Measurements from ENCODE around the gene PLXNA3. TPM values are rescaled to one million over a fixed set of nuclear protein-coding genes. Genes with fewer than 3 reads are reported as not detected.

Gene PLXNA3
- polyA plus RNA-seq, 1 of the 3 experiments (the other 2 are of a cell fraction) = 33.2 TPM

GRCh38 chrX:154441564-154441963 lies 16.5 kb upstream of the PLXNA3 start:
- Histone ChIP-seq H3K79me2 (ENCODE audit: insufficient read depth) (peaks cover 55% of the 10 kb centered on the region), H3K9me2 (no peaks in the 10 kb centered on the region), H3K36me3 (replicated peaks in 1 of 2; ENCODE audit: control insufficient read depth in 1 of 2, insufficient read depth in 2 of 2, low read length in 1 of 2) (peaks cover 0 to 20% of the 10 kb centered on the region in 2 experiments), H2AFZ (ENCODE audit: low read depth) (no peak overlapping the region), H3K9me3 (no peaks in the 10 kb centered on the region), H3K4me3 (ENCODE audit: low read depth in 2 of 2, low read length in 1 of 2) (no peak overlapping the region), H3K4me1 (ENCODE audit: control insufficient read depth in 1 of 2, insufficient read depth in 2 of 2, low read depth in 1 of 2, low read length in 1 of 2) (peaks cover 0 to 25% of the 10 kb centered on the region in 2 experiments; a peak in 1 of 4 replicates), H3K9ac (no peak overlapping the region), H3K27ac (ENCODE audit: low read depth in 2 of 2, low read length in 1 of 2) (no peak overlapping the region; a peak in 1 of 4 replicates), H3K4me2 (no peak overlapping the region), H4K20me1 (ENCODE audit: insufficient read depth) (peaks cover 29% of the 10 kb centered on the region; the same call in 1 of the 2 replicates), H3K27me3 (ENCODE audit: insufficient read depth) (no peaks in the 10 kb centered on the region; the same call in 1 of the 2 replicates), H3F3A (replicated peaks; ENCODE audit: insufficient read depth) (peaks cover 4% of the 10 kb centered on the region)
- no peak for DNase-seq
- ChIA-PET CTCF (interaction anchor here (1.3 to 1.6 kb wide), 2 partner anchors 11 to 86 kb away, joined by 4 to 5 read pairs; no protein-coding TSS in a partner anchor), POLR2A (interaction anchor here (0.8 kb wide), 1 partner anchor 18 kb away, joined by 3 read pairs; no protein-coding TSS in a partner anchor)
- WGBS (ENCODE audit: low lambda C conversion rate) = 67% methylated on average over 2 of the region's 11 CpGs
- no peak for TF ChIP-seq EZH2phosphoT487 (IDR thresholded peaks at IDR 0.05; ENCODE audit: borderline replicate concordance, low read depth)
- TF ChIP-seq TCF12 (IDR thresholded peaks at IDR 0.05) = no peak
- TF ChIP-seq NRF1 (IDR thresholded peaks at IDR 0.05; ENCODE audit: low read depth, low read length) = no peak
- TF ChIP-seq USF2 (IDR thresholded peaks at IDR 0.05; ENCODE audit: borderline replicate concordance, low read depth, low read length) = no peak
- no peak for TF ChIP-seq MXI1 (IDR thresholded peaks at IDR 0.05; ENCODE audit: low read depth, low read length)
- TF ChIP-seq USF1 (IDR thresholded peaks at IDR 0.05; ENCODE audit: borderline replicate concordance, low read depth) = no peak
- TF ChIP-seq RAD21 (IDR thresholded peaks at IDR 0.05; ENCODE audit: low read length) = no peak
- TF ChIP-seq NFIC (IDR thresholded peaks at IDR 0.05; ENCODE audit: borderline replicate concordance) = no peak
- no peak for TF ChIP-seq MEF2A (IDR thresholded peaks at IDR 0.05; ENCODE audit: borderline replicate concordance, low read depth)
- no peak for TF ChIP-seq PBX3 (IDR thresholded peaks at IDR 0.05)
- TF ChIP-seq TAF1 (IDR thresholded peaks at IDR 0.05; ENCODE audit: borderline replicate concordance, low read depth, low read length) = no peak

GRCh38 chrX:154441984-154442707 lies 15.9 kb upstream of the PLXNA3 start:
- no peaks in the 10 kb centered on the region; the same call in 1 of the 2 replicates for H3K27me3 ChIP-seq (ENCODE audit: insufficient read depth)
- H3K36me3 ChIP-seq (replicated peaks in 1 of 2; ENCODE audit: control insufficient read depth in 1 of 2, insufficient read depth in 2 of 2, low read length in 1 of 2) = peaks cover 0 to 20% of the 10 kb centered on the region in 2 experiments
- no peak overlapping the region for H3K9ac ChIP-seq
- no peak overlapping the region; a peak in 1 of 4 replicates for H3K4me3 ChIP-seq (ENCODE audit: low read depth in 2 of 2, low read length in 1 of 2)
- POLR2A ChIA-PET = interaction anchor here (0.8 kb wide), 1 partner anchor 17 kb away, joined by 3 read pairs; no protein-coding TSS in a partner anchor
- TF ChIP-seq MEF2A (IDR thresholded peaks at IDR 0.05; ENCODE audit: borderline replicate concordance, low read depth) (no peak), RFX5 (IDR thresholded peaks at IDR 0.05; ENCODE audit: low read length) (no peak), CTCF (IDR thresholded peaks at IDR 0.05) (no peak), RCOR1 (IDR thresholded peaks at IDR 0.05; ENCODE audit: low read length) (no peak), GATA2 (CRISPR knock-in tag; IDR thresholded peaks at IDR 0.05) (no peak), IRF3 (IDR thresholded peaks at IDR 0.05; ENCODE audit: low read depth, low read length) (no peak), TEAD4 (IDR thresholded peaks at IDR 0.05; ENCODE audit: borderline replicate concordance, insufficient read depth) (no peak)
- CTCF ChIA-PET = interaction anchor here (1.3 to 1.6 kb wide), 2 partner anchors 11 to 85 kb away, joined by 4 to 5 read pairs; no protein-coding TSS in a partner anchor
- H3K79me2 ChIP-seq (ENCODE audit: insufficient read depth) = peaks cover 55% of the 10 kb centered on the region
- H3K9me3 ChIP-seq = no peaks in the 10 kb centered on the region
- H3K27ac ChIP-seq (ENCODE audit: low read depth in 2 of 2, low read length in 1 of 2) = no peak overlapping the region; a peak in 1 of 4 replicates
- H3K4me2 ChIP-seq = no peak overlapping the region
- no peak for DNase-seq
- 45% methylated on average over 7 of the region's 21 CpGs for WGBS (ENCODE audit: low lambda C conversion rate)
- H4K20me1 ChIP-seq (ENCODE audit: insufficient read depth) = peaks cover 33% of the 10 kb centered on the region; the same call in 1 of the 2 replicates
- H3F3A ChIP-seq (replicated peaks; ENCODE audit: insufficient read depth) = peaks cover 4% of the 10 kb centered on the region
- H2AFZ ChIP-seq (ENCODE audit: low read depth) = no peak overlapping the region
- peaks cover 0 to 25% of the 10 kb centered on the region in 2 experiments; a peak in 1 of 4 replicates for H3K4me1 ChIP-seq (ENCODE audit: control insufficient read depth in 1 of 2, insufficient read depth in 2 of 2, low read depth in 1 of 2, low read length in 1 of 2)
- H3K9me2 ChIP-seq = no peaks in the 10 kb centered on the region

Measured in SK-N-SH (cell line).